HG02870 (cell line): ENCODE measurements around the gene COL15A1.
"Not testable (repeated sequence)": the region's sequence is repeated elsewhere in the genome, so short reads cannot be mapped to it uniquely, and the experiment has no call there.

Source experiments
- ATAC-seq: cut with Tn5 transposase; IDR thresholded peaks from one replicate; pipeline ENCODE4 v1.9.1; 2021; ENCODE audit warnings: mild to moderate bottlenecking, moderate library complexity; ENCODE audit not compliant: unreplicated experiment

Gene COL15A1

GRCh38 chr9:99010393-99010792, 66.7 kb downstream of the COL15A1 start:
- not testable (repeated sequence) for ATAC-seq

DNA sequence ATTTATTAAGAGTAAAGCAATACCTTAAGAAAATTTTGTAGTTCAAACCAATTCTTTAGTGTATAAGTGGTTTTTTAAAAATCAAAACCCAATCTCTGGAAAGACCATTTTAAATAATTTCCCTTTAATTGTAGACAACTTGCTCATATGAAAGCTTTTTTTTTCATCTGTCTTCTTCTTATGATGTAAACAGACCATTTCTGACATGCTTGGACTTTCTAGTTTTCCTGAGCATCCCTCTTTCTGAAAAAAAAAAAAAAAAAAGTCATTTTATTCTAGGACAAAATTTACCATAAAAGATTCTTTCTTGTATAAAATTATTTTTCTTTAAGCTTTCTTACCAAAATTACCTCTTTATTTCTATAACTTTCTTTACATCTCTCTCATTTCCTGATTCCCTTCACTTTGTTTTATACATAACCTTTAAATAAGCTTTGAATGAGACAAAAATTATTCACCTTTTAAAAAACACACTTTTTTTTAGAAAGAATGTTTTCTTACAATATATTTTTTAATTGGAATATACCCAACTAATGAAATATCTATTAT, 67.5 kb downstream of the COL15A1 start:
- no peak for ATAC-seq

DNA sequence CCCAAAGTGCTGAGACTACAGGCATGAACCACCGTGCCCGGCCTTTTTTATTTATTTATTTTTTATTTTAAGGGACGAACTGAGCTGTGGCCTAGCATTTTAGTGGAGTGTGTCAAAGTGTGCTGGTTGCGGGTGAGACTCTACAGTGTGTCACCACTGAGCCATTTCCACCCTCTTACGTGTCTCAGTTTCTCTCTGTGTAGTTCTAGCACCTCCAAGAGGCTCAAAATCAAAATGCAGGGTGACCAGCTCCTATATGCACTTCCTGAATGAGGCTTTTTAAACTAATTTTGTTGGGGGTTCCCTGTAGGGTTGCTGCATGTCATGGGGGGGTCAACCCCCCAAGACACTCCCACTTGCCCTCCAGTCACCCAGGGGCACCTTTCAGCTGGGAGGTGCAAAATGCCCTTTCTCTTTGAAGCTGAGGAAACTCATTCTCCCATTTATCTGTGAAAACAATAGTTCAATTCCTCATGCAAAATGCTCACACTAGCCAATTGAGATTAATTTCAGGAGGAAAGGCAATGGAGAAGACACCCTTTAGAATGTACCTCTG, 69.3 kb downstream of the COL15A1 start:
- ATAC-seq: no peak

GRCh38 chr9:99013550-99013949, 69.8 kb downstream of the COL15A1 start:
- ATAC-seq: no peak

DNA sequence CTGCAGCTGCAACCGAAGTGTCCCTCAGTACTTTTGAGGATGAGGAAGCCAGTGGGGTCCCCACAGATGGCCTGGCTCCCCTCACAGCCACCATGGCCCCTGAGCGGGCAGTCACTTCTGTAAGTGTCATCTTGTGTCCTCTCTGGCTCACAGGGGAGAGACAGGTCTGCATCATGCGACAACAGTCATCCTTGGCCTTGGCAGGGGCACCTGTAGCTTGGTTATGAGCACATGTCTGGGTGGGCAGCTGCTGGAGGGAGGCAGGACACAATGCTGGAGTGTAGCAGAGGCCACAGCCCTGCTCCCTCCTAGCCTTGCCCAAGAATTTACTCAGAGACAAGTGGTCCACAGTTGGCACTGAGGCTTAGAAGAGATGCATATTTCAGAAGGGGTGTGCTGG, 71.7 kb downstream of the COL15A1 start:
- no peak for ATAC-seq

GRCh38 chr9:99015890-99016289, 72.2 kb downstream of the COL15A1 start:
- ATAC-seq: no peak

GRCh38 chr9:99016681-99017387, 73.1 kb downstream of the COL15A1 start:
- no peak for ATAC-seq

GRCh38 chr9:99018653-99019052, 74.9 kb downstream of the COL15A1 start:
- no peak for ATAC-seq

GRCh38 chr9:99019510-99020331, 76.0 kb downstream of the COL15A1 start:
- no peak for ATAC-seq

DNA sequence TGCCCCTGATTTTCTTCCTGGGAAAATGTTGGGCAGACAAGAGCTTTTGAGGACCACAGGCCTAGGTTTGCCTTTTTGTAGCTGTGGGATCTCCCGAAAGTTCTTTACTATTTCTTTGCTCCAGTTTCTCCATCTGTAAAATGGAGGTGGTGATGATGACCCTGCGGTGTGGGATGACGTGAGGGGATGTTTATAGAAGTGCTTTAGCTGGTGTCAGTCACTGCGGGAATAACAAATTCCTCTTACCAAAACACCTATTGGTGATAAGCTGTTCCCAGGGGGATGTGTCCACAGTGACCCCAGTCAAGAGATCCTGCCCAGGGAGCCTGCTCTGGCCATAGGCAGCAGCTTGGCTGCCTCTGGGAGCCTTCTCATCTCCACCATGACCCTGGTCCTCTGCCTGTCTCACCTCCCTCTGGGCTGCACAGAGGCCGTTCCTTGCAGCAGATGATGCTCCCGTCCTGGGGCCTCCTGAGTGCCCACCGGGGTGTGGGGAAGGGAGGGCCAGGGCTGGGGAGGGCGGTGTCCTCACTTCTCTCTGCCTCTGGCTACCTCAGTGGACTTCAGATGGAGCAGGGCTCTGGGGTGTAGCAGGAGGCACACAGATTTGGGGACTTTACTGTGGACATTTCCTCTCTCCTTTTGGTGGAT, 77.2 kb downstream of the COL15A1 start:
- ATAC-seq: no peak

- ATAC-seq: no peak
These were observed 77.8 kb downstream of the COL15A1 start for GRCh38 chr9:99021512-99021911.

DNA sequence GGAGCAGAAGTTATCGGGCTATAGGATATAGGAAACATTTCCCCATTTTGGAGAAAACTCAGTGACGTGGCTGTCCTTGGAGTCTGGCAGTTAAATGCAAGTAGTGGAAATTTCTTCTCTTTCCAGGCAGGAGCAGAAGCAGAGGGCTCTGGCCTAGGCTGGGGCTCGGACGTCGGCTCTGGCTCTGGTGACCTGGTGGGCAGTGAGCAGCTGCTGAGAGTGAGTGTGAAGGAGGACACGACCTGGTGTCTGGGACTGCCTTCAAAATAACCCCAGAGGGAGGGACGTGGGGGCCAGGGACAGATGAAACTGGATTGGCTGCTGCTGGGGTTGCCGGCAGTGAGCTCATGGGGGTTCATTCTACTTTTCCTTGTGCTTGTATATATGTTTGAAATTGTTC, 79.5 kb downstream of the COL15A1 start:
- ATAC-seq: no peak

DNA sequence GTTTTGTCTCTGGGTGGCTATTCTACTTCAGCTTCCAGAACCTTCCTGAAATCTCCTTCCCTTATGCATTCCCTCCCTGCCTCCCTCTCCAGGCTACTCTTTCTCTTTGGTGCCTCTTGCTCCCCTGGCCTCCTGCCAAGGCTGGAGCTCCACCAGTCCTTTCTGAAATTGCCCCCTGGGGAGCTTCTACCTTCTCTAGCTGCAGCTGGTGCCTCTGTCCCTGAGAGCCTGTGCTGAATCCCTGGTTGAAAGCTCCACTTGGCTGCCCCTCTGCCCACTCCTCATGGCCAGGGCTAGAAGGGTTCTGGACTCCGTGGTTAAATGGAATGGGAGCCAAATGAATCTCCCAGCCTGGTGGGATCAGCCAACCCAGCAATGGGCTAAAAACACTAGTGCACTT, 80.1 kb downstream of the COL15A1 start:
- no peak for ATAC-seq

DNA sequence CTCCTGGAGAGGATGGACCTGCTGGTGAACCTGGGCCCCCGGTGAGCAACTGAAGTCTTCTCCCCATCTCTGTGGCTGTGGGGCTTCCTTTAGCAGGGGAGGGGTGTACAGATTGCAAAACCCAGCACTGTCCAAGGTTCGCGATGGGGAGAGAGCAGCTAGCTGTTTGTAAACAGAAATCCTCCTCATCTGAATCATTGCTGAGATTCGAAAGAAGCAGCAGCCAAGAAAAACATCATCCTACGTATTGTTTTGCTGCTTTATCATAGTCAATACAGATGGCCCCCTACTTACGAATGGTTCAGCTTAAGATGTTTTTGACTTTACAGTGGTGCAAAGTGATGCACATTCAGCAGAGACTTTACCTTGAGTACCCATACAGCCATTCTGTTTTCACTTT, 81.3 kb downstream of the COL15A1 start:
- no peak for ATAC-seq

GRCh38 chr9:99025616-99026270, 82.0 kb downstream of the COL15A1 start:
- no peak for ATAC-seq

DNA sequence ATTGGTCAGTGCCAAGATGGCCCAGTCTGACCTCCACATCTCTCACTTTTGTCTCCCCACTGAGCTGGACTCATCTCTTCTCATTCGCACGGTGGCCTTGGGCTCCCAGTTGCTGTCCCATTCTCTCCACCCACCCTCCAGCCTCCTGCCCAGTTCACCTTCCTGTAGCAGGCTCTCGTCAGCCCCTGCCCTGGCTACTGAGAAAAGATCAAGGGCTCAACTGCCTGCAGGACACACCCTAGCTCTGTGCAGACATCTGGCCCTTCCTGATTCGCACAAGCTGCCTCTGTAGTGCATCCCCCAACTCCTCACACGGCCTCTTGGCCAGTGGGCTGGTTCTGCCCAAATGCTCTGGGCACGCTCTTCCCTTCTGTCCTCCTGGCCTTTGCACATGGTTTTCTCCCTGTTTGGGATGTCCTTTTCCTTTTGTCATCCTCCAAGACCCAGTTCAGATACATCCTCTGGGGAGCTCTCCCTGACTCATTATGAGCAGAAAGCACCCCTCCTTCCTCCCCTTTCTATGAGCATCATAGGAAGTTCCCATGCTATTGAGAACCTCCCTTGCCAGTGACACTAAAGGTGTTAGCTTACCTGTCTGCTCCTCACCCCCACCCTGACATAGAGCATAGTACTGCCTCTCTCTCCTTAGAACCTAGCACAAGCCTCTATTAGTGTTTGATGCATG, 82.7 kb downstream of the COL15A1 start:
- no peak for ATAC-seq

DNA sequence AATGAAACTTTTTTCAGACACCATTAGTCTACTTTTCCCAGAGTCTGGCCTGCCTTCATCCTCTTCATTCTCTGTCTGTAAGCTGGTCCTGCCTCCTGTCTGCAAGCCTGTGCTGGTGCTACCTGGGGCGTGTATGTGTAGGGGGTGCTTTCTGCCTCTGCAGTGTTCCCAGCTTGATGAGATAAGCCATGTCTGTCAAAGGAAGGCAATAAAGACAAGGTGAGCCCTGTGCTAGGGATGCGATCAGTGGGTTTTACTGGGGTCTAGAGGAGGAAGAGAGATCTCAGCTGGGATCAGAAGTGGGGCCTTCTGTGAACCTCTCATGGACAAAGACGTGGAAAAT, 83.2 kb downstream of the COL15A1 start:
- ATAC-seq: no peak

DNA sequence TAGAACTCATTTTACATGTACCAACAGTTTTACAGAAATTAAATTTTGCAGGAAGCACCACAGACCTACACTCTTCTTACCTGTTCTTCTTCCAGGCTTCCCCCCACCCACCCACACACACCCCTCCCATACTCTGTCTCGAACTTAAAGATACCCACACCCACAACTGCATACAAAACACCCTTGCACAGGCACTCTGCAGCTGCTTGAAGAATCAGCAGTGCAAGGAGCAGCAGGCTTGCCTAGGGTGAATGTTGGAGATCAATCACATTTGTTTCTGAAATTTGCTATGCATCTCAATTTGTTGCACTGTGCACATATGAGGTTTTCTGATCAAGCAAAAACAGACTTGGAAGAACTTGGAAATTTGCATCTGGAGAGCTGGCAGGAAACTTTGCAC, 83.7 kb downstream of the COL15A1 start:
- no peak for ATAC-seq

DNA sequence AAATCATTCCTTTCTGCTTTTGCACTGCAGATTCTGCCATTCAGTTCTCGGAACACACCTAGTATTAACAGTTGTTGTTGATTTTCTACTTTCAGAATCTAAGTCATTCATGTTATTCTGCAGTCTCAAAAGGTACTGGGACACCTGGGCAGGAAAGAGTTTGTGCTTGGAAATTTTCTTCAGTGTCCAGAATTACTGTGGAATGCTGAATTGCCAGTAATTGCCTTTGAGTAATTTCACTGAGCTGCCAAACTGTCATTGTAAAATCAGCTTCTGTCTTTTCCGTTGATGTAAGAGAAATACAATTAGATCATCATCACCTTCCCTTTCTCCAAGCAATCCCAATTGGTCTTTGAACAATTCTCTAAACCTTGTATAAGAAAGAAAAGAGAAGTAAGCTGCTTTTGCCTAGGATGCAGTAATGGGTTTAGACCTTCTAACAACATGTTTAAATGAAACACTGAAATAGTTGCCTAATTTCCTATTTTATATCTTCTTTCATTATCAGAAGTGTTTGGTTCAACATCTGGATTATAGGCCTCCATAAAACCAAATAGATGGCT, 85.5 kb downstream of the COL15A1 start:
- no peak for ATAC-seq

DNA sequence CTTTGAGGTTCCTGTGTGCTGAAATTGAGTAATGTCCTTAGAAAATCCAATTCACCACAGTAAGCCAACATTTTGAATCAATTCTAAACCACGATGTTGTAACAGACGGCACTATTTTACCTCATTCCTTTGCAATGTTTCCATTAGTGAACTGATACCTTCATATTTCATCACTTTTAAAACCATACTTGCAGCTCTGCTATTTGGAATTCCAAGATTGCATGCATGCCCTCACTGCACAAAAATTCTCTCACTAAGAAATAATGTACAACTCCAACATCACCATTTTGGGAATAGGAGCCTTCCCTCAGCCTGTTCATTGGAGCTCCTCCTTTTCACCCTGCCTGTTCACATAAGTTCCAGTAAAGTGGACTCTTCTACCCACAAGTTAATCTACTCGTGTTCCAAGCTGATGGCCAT, 86.4 kb downstream of the COL15A1 start:
- no peak for ATAC-seq
